Mammary epithelial cell (primary cell): Measurements from ENCODE around the gene USP17L27.
"Not testable (repeated sequence)": the region's sequence is repeated elsewhere in the genome, so short reads cannot be mapped to it uniquely, and the experiment has no call there.

Experiments used
- CTCF ChIP-seq, 2 donors: IDR thresholded peaks in 1 of 2; conservative IDR thresholded peaks in 1 of 2; 2 replicates each; pipeline ENCODE4 v1.5.1; 2011 to 2012; ENCODE audit warnings: inconsistent platforms in 2 of 2, low read length in 2 of 2, mild to moderate bottlenecking in 2 of 2, control low read depth in 1 of 2, low read depth in 1 of 2; ENCODE audit not compliant: insufficient read depth in 1 of 2; ENCODE audit errors: extremely low read depth in 1 of 2
- EZH2 ChIP-seq: IDR thresholded peaks from 2 replicates; pipeline ENCODE4 v1.6.1; 2012; ENCODE audit warnings: low read length, inconsistent platforms, borderline replicate concordance

DNA sequence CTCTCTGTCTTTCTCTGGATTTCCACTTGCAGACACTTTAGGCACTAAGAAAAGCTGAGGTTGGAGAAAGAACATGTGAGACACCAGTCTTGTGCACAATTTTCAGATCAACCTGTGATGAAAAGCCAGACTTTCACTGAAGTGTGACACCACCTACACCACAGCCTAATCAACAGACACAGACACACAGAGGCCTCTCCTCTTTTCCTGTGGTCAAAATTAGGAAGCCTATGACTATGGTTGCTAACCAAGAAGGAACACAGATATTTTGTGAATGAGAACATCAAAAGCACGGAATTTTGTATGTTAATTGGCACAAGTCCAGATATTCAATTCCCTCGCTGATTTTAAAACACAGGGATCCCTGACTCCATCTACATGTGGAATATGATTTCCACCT is 45.1 kb downstream of the USP17L27 start:
- not testable (repeated sequence) for TF ChIP-seq CTCF (conservative IDR thresholded peaks at IDR 0.05 in 1 of 2, IDR thresholded peaks at IDR 0.05 in 1 of 2; ENCODE audit: extremely low read depth in 1 of 2, insufficient read depth in 1 of 2, low read depth in 1 of 2, low read length in 2 of 2); EZH2
